HepG2 (cell line): ENCODE measurements around the gene EXOC3. TPM values are rescaled to one million over a fixed set of nuclear protein-coding genes. Genes with fewer than 3 reads are reported as not detected.
A peak's percentile ranks its signal among the peaks of the same experiment; 100 is the strongest.

ENCODE experiments used
- ATAC-seq: fragments of 200-7000 bp; cut with Tn5 transposase; 3 replicates; pipeline ENCODE4 v1.9.1; 2020; ENCODE audit warnings: mild to moderate bottlenecking, moderate library complexity
- BruUV-seq: library from RNA; stranded (reverse); fragments of 400-500 nt; replicated peaks from 2 replicates; lab custom pipeline; 2021; lab: Mats Ljungman, UMichigan
- CTCF ChIA-PET: fragments of 300-600 bp; formaldehyde crosslinking; extraction: SDS; loops from one replicate; lab custom pipeline; 2021; ENCODE audit warnings: low total read pairs, inconsistent platforms, low intra/inter-chr PET ratio; lab: Yijun Ruan, JAX
- POLR2A ChIA-PET: fragments of 350-600 bp; sonication (Branson Sonifier 250); formaldehyde crosslinking; loops from one replicate; lab custom pipeline; 2020; ENCODE audit warnings: antibody characterized with exemption, inconsistent platforms; lab: Yijun Ruan, JAX
- DNase-seq: peaks from one replicate; pipeline ENCODE4 v3.0.0-alpha.2; 2015; ENCODE audit warnings: low spot score
- FAIRE-seq: peaks from 3 replicates; lab custom pipeline; 2011; peaks lifted over from hg19 to GRCh38; lab: Jason Lieb, UNC
- H2AFZ ChIP-seq: one replicate; pipeline ENCODE4 v1.6.1; 2011; ENCODE audit warnings: low read length, inconsistent platforms
- H3K27ac ChIP-seq: fragments of 300-600 bp; 3 replicates; pipeline ENCODE4 v1.8.0; 2011; ENCODE audit warnings: mixed run types, mild to moderate bottlenecking, mixed read lengths, low read length, inconsistent platforms; ENCODE audit not compliant: insufficient read depth; ENCODE audit errors: extremely low read length
- H3K27me3 ChIP-seq, 2 experiments: fragments of 200-600 bp in 1 of 2; 2 replicates in 1 of 2; 3 replicates in 1 of 2; pipeline versions ENCODE4 v1.6.0 to v1.8.0; 2011; ENCODE audit warnings: low read length in 2 of 2, mild to moderate bottlenecking in 2 of 2, moderate library complexity in 2 of 2, inconsistent platforms in 1 of 2; ENCODE audit not compliant: insufficient read depth in 2 of 2, control insufficient read depth in 1 of 2
- H3K36me3 ChIP-seq, 2 experiments: fragments of 200-600 bp in 1 of 2; replicated peaks in 1 of 2; 2 replicates in 1 of 2; 3 replicates in 1 of 2; pipeline versions ENCODE4 v1.5.1 to v1.8.0; 2011; ENCODE audit warnings: low read length in 2 of 2, inconsistent platforms in 1 of 2; ENCODE audit not compliant: insufficient read depth in 2 of 2, control insufficient read depth in 1 of 2
- H3K4me1 ChIP-seq: 2 replicates; pipeline ENCODE4 v1.5.1; 2012; ENCODE audit warnings: low read length, inconsistent platforms; ENCODE audit not compliant: insufficient read depth
- H3K4me2 ChIP-seq: 2 replicates; pipeline ENCODE4 v1.6.0; 2011; ENCODE audit warnings: low read depth, low read length, inconsistent platforms
- H3K4me3 ChIP-seq, 3 experiments: fragments of 200-600 bp in 1 of 3; sonication (generic), shearing (Covaris generic) in 1 of 3; replicated peaks in 1 of 3; 2 replicates each; pipeline ENCODE4 v1.5.1; 2011 to 2016; ENCODE audit warnings: low read length in 3 of 3, inconsistent platforms in 2 of 3, low read depth in 2 of 3, mild to moderate bottlenecking in 2 of 3, control low read depth in 1 of 3, mixed read lengths in 1 of 3; ENCODE audit not compliant: insufficient read depth in 1 of 3
- H3K79me2 ChIP-seq: one replicate; pipeline ENCODE4 v1.6.1; 2011; ENCODE audit warnings: low read length, inconsistent platforms; ENCODE audit not compliant: insufficient read depth
- H3K9ac ChIP-seq: 2 replicates; pipeline ENCODE4 v1.6.0; 2011; ENCODE audit warnings: mild to moderate bottlenecking, low read depth, low read length, inconsistent platforms; ENCODE audit not compliant: insufficient read depth
- H3K9me3 ChIP-seq: 2 replicates; pipeline ENCODE4 v1.5.1; 2012; ENCODE audit warnings: mild to moderate bottlenecking, low read length
- H4K20me1 ChIP-seq: 2 replicates; pipeline ENCODE4 v1.6.0; 2011; ENCODE audit warnings: inconsistent platforms, mild to moderate bottlenecking, low read length, moderate library complexity; ENCODE audit not compliant: insufficient read depth
- HNRNPL ChIP-seq: fragments of 200-400 bp; formaldehyde crosslinking; IDR thresholded peaks from 2 replicates; pipeline ENCODE4 v1.6.1; 2017; ENCODE audit warnings: mild to moderate bottlenecking, low read depth, low read length
- HOXA9 ChIP-seq: sonication (generic); formaldehyde crosslinking; IDR thresholded peaks from 2 replicates; pipeline ENCODE4 v1.8.1; 2022; ENCODE audit warnings: missing genetic modification reagents, mild to moderate bottlenecking, moderate library complexity, borderline replicate concordance
- JDP2 ChIP-seq: sonication (generic); formaldehyde crosslinking; IDR thresholded peaks from 2 replicates; pipeline ENCODE4 v1.8.1; 2022; ENCODE audit warnings: missing genetic modification reagents, borderline replicate concordance
- KLF16 ChIP-seq, 2 experiments: sonication (generic) in 1 of 2; formaldehyde crosslinking in 1 of 2; IDR thresholded peaks; 2 replicates each; pipeline versions ENCODE4 v1.6.1 to v1.8.0; 2016 to 2023; ENCODE audit warnings: missing genetic modification reagents in 2 of 2, missing compliant biosample characterization in 1 of 2
- THYN1 ChIP-seq: sonication (generic); formaldehyde crosslinking; IDR thresholded peaks from 2 replicates; pipeline ENCODE4 v1.8.1; 2023; ENCODE audit warnings: low read depth, mild to moderate bottlenecking, moderate library complexity, missing genetic modification reagents, borderline replicate concordance
- ZGPAT ChIP-seq: IDR thresholded peaks from 2 replicates; pipeline ENCODE4 v1.6.1; 2016; ENCODE audit warnings: mild to moderate bottlenecking
- ZNF768 ChIP-seq: sonication (generic); formaldehyde crosslinking; IDR thresholded peaks from 2 replicates; pipeline ENCODE4 v1.4.0; 2020; ENCODE audit warnings: missing genetic modification reagents
- WGBS: methylation state at CpG from one replicate; pipeline ENCODE4 v1.1.6; 2017; ENCODE audit warnings: low lambda C conversion rate; 5-methylcytosine and 5-hydroxymethylcytosine counted together
- in situ Hi-C: cut with HindIII; loops from 2 replicates; pipeline ENCODE4 v1.10.0; 2017; ENCODE audit warnings: low pct_unique_long_range_greater_than_20kb; ENCODE audit not compliant: extremely low pct_ligation_motif_present
- intact Hi-C: fragments of 100-400 bp; cut with micrococcal nuclease; formaldehyde crosslinking; loops from one replicate; pipeline ENCODE4 v1.10.0; 2022; ENCODE audit not compliant: unreplicated experiment
- polyA plus RNA-seq, 8 experiments: library from polyadenylated mRNA; depleted of rRNA in 3 of 8; stranded (reverse) in 7 of 8; unstranded in 1 of 8; fragments of >200 nt; fragmentation: Illumina TruSeq in 4 of 8; extraction: Trizol in 4 of 8; gene quantifications; 2 replicates each; pipeline versions ENCODE4 v1.2.1 to v1.2.3, GENCODE V29; 2011 to 2016; ENCODE audit warnings: low read depth in 4 of 8, missing spikeins in 1 of 8, mixed read lengths in 1 of 8; ENCODE audit not compliant: insufficient read depth in 1 of 8
- total RNA-seq, 5 experiments: library from RNA; depleted of rRNA; stranded (reverse); fragments of >200 nt; fragmentation: Illumina TruSeq; extraction: Trizol; gene quantifications; 2 replicates each; pipeline ENCODE4 v1.2.3, GENCODE V29; 2016; ENCODE audit warnings: low read depth in 1 of 5

EXOC3 gene
- total and polyA plus RNA-seq, 2 of the 13 experiments (the other 11 are each of a cell fraction or from before 2014, with no cell fraction given) = 9.2 to 20.5 TPM

GRCh38 chr5:504326-505154, 61.6 kb downstream of the EXOC3 start:
- CTCF ChIA-PET = no interaction called here
- Histone ChIP-seq H4K20me1 (no peaks in the 10 kb centered on the region), H3K27me3 (peaks cover 12 to 55% of the 10 kb centered on the region in 2 experiments)
- in situ Hi-C loops = no loop called here
- peak; percentile 60; the same call in 1 of the 2 replicates for TF ChIP-seq HNRNPL
- TF ChIP-seq ZGPAT = no peak
- TF ChIP-seq JDP2 (CRISPR knock-in tag) = no peak
- TF ChIP-seq THYN1 (CRISPR knock-in tag) = no peak
- no peak for TF ChIP-seq HOXA9 (CRISPR knock-in tag)
- no peak for TF ChIP-seq KLF16 (CRISPR knock-in tag; IDR thresholded peaks at IDR 0.05)
- peak; percentile 21; the same call in 1 of the 2 replicates for TF ChIP-seq ZNF768 (CRISPR knock-in tag)
- TF ChIP-seq, all 625 proteins: peak for 2
- Histone ChIP-seq H2AFZ (no peak overlapping the region), H3K9me3 (no peaks in the 10 kb centered on the region), H3K36me3 (no peaks in the 10 kb centered on the region), H3K4me1 (peaks cover 8% of the 10 kb centered on the region), H3K79me2 (no peaks in the 10 kb centered on the region), H3K4me2 (no peak overlapping the region), H3K4me3 (no peak overlapping the region), H3K27ac (no peak overlapping the region), H3K9ac (no peak overlapping the region)
- no TSS peak for BruUV-seq
- DNase-seq (no peak), FAIRE-seq (no peak), ATAC-seq (peak; percentile 42)
- POLR2A ChIA-PET = no interaction called here
- 0% methylated on average over 1 of the region's 33 CpGs for WGBS
- intact Hi-C loops = no loop called here
